ENCODE data around the gene XIRP1. TPM values are rescaled to one million over a fixed set of nuclear protein-coding genes. Genes with fewer than 3 reads are reported as not detected.

The XIRP1 gene
- total and polyA plus RNA-seq, 4 donors, result 0.08 to 0.81 (median 0.52) TPM

GRCh38 chr3:39143051-39143885, 49.1 kb downstream of the XIRP1 start:
- Histone ChIP-seq H3K27me3 (ENCODE audit: control insufficient read depth in 3 of 3, insufficient read depth in 3 of 3, low read length in 2 of 3) (no peaks in the 10 kb centered on the region), H3K4me1 (ENCODE audit: control insufficient read depth in 5 of 5, insufficient read depth in 5 of 5, low read length in 5 of 5) (peaks cover 22 to 56% (median 37%) of the 10 kb centered on the region in 5 donors), H3K27ac (ENCODE audit: low read depth in 1 of 2, low read length in 1 of 2) (peak overlapping the region in 1 of 2 donors; percentile 3), H3K9ac (ENCODE audit: insufficient read depth in 1 of 2, low read length in 2 of 2) (no peak overlapping the region), H3K36me3 (ENCODE audit: control insufficient read depth in 4 of 4, insufficient read depth in 4 of 4, low read length in 4 of 4) (peaks cover 15 to 56% (median 18%) of the 10 kb centered on the region in 4 donors), H3K9me3 (ENCODE audit: control insufficient read depth in 4 of 4, insufficient read depth in 3 of 4, low read length in 3 of 4) (no peaks in the 10 kb centered on the region), H3K4me3 (no peak overlapping the region)
- ATAC-seq (ENCODE audit: insufficient read depth, low FRiP score) (no peak), DNase-seq (no peak)
- TF ChIP-seq CTCF (IDR thresholded peaks at IDR 0.05; ENCODE audit: control extremely low read depth, extremely low read depth), result no peak
- 70 to 80% methylated on average over 14 of the region's 14 CpGs for WGBS, 2 donors

- Histone ChIP-seq H3K4me1 (ENCODE audit: control insufficient read depth in 5 of 5, insufficient read depth in 5 of 5, low read length in 5 of 5) (peaks cover 10 to 52% (median 25%) of the 10 kb centered on the region in 5 donors), H3K27me3 (ENCODE audit: control insufficient read depth in 3 of 3, insufficient read depth in 3 of 3, low read length in 2 of 3) (no peaks in the 10 kb centered on the region), H3K36me3 (ENCODE audit: control insufficient read depth in 4 of 4, insufficient read depth in 4 of 4, low read length in 4 of 4) (peaks cover 15 to 66% (median 18%) of the 10 kb centered on the region in 4 donors), H3K9ac (ENCODE audit: insufficient read depth in 1 of 2, low read length in 2 of 2) (no peak overlapping the region), H3K27ac (ENCODE audit: low read depth in 1 of 2, low read length in 1 of 2) (peak overlapping the region in 1 of 2 donors; percentile 82), H3K4me3 (no peak overlapping the region), H3K9me3 (ENCODE audit: control insufficient read depth in 4 of 4, insufficient read depth in 3 of 4, low read length in 3 of 4) (no peaks in the 10 kb centered on the region)
- no peak for TF ChIP-seq CTCF (IDR thresholded peaks at IDR 0.05; ENCODE audit: control extremely low read depth, extremely low read depth)
- 47 to 57% methylated on average over 5 of the region's 5 CpGs for whole genome bisulfite sequencing, 2 donors
- no peak for DNase-seq
- ATAC-seq (ENCODE audit: insufficient read depth, low FRiP score), result no peak
Measured at GRCh38 chr3:39142067-39142466, 50.3 kb downstream of the XIRP1 start.

- peaks cover 15 to 67% (median 18%) of the 10 kb centered on the region in 4 donors for H3K36me3 ChIP-seq (ENCODE audit: control insufficient read depth in 4 of 4, insufficient read depth in 4 of 4, low read length in 4 of 4)
- H3K27me3 ChIP-seq (ENCODE audit: control insufficient read depth in 3 of 3, insufficient read depth in 3 of 3, low read length in 2 of 3), result no peaks in the 10 kb centered on the region
- H3K9ac ChIP-seq (ENCODE audit: insufficient read depth in 1 of 2, low read length in 2 of 2), result no peak overlapping the region
- H3K4me1 ChIP-seq (ENCODE audit: control insufficient read depth in 5 of 5, insufficient read depth in 5 of 5, low read length in 5 of 5), result peaks cover 4 to 52% (median 20%) of the 10 kb centered on the region in 5 donors
- DNase-seq (peak; percentile 52 to 75 (median 73)), ATAC-seq (ENCODE audit: insufficient read depth, low FRiP score) (peak; percentile 46)
- H3K27ac ChIP-seq (ENCODE audit: low read depth in 1 of 2, low read length in 1 of 2), result peak overlapping the region; percentile 4 to 88
- no peak for TF ChIP-seq CTCF (IDR thresholded peaks at IDR 0.05; ENCODE audit: control extremely low read depth, extremely low read depth)
- no peaks in the 10 kb centered on the region for H3K9me3 ChIP-seq (ENCODE audit: control insufficient read depth in 4 of 4, insufficient read depth in 3 of 4, low read length in 3 of 4)
- WGBS, 2 donors, result 30 to 37% methylated on average over 4 of the region's 4 CpGs
- H3K4me3 ChIP-seq, result no peak overlapping the region
Measured at GRCh38 chr3:39141171-39141995, 51.0 kb downstream of the XIRP1 start.
